HepG2 (cell line): ENCODE measurements around the gene ZNF331. TPM values are rescaled to one million over a fixed set of nuclear protein-coding genes. Genes with fewer than 3 reads are reported as not detected.

ENCODE experiments used
- ATAC-seq: fragments of 200-7000 bp; cut with Tn5 transposase; 3 replicates; pipeline ENCODE4 v1.9.1; 2020; ENCODE audit warnings: mild to moderate bottlenecking, moderate library complexity
- BruUV-seq: library from RNA; stranded (reverse); fragments of 400-500 nt; replicated peaks from 2 replicates; lab custom pipeline; 2021; lab: Mats Ljungman, UMichigan
- CTCF ChIA-PET: fragments of 300-600 bp; formaldehyde crosslinking; extraction: SDS; loops from one replicate; lab custom pipeline; 2021; ENCODE audit warnings: low total read pairs, inconsistent platforms, low intra/inter-chr PET ratio; lab: Yijun Ruan, JAX
- POLR2A ChIA-PET: fragments of 350-600 bp; sonication (Branson Sonifier 250); formaldehyde crosslinking; loops from one replicate; lab custom pipeline; 2020; ENCODE audit warnings: antibody characterized with exemption, inconsistent platforms; lab: Yijun Ruan, JAX
- DNase-seq: peaks from one replicate; pipeline ENCODE4 v3.0.0-alpha.2; 2015; ENCODE audit warnings: low spot score
- FAIRE-seq: peaks from 3 replicates; lab custom pipeline; 2011; peaks lifted over from hg19 to GRCh38; lab: Jason Lieb, UNC
- H2AFZ ChIP-seq: one replicate; pipeline ENCODE4 v1.6.1; 2011; ENCODE audit warnings: low read length, inconsistent platforms
- H3K27ac ChIP-seq: fragments of 300-600 bp; 3 replicates; pipeline ENCODE4 v1.8.0; 2011; ENCODE audit warnings: mixed run types, mild to moderate bottlenecking, mixed read lengths, low read length, inconsistent platforms; ENCODE audit not compliant: insufficient read depth; ENCODE audit errors: extremely low read length
- H3K27me3 ChIP-seq, 2 experiments: fragments of 200-600 bp in 1 of 2; 2 replicates in 1 of 2; 3 replicates in 1 of 2; pipeline versions ENCODE4 v1.6.0 to v1.8.0; 2011; ENCODE audit warnings: low read length in 2 of 2, mild to moderate bottlenecking in 2 of 2, moderate library complexity in 2 of 2, inconsistent platforms in 1 of 2; ENCODE audit not compliant: insufficient read depth in 2 of 2, control insufficient read depth in 1 of 2
- H3K36me3 ChIP-seq, 2 experiments: fragments of 200-600 bp in 1 of 2; replicated peaks in 1 of 2; 2 replicates in 1 of 2; 3 replicates in 1 of 2; pipeline versions ENCODE4 v1.5.1 to v1.8.0; 2011; ENCODE audit warnings: low read length in 2 of 2, inconsistent platforms in 1 of 2; ENCODE audit not compliant: insufficient read depth in 2 of 2, control insufficient read depth in 1 of 2
- H3K4me1 ChIP-seq: 2 replicates; pipeline ENCODE4 v1.5.1; 2012; ENCODE audit warnings: low read length, inconsistent platforms; ENCODE audit not compliant: insufficient read depth
- H3K4me2 ChIP-seq: 2 replicates; pipeline ENCODE4 v1.6.0; 2011; ENCODE audit warnings: low read depth, low read length, inconsistent platforms
- H3K4me3 ChIP-seq, 3 experiments: fragments of 200-600 bp in 1 of 3; sonication (generic), shearing (Covaris generic) in 1 of 3; replicated peaks in 1 of 3; 2 replicates each; pipeline ENCODE4 v1.5.1; 2011 to 2016; ENCODE audit warnings: low read length in 3 of 3, inconsistent platforms in 2 of 3, low read depth in 2 of 3, mild to moderate bottlenecking in 2 of 3, control low read depth in 1 of 3, mixed read lengths in 1 of 3; ENCODE audit not compliant: insufficient read depth in 1 of 3
- H3K79me2 ChIP-seq: one replicate; pipeline ENCODE4 v1.6.1; 2011; ENCODE audit warnings: low read length, inconsistent platforms; ENCODE audit not compliant: insufficient read depth
- H3K9ac ChIP-seq: 2 replicates; pipeline ENCODE4 v1.6.0; 2011; ENCODE audit warnings: mild to moderate bottlenecking, low read depth, low read length, inconsistent platforms; ENCODE audit not compliant: insufficient read depth
- H3K9me3 ChIP-seq: 2 replicates; pipeline ENCODE4 v1.5.1; 2012; ENCODE audit warnings: mild to moderate bottlenecking, low read length
- H4K20me1 ChIP-seq: 2 replicates; pipeline ENCODE4 v1.6.0; 2011; ENCODE audit warnings: inconsistent platforms, mild to moderate bottlenecking, low read length, moderate library complexity; ENCODE audit not compliant: insufficient read depth
- BORCS8-MEF2B ChIP-seq: sonication (generic); formaldehyde crosslinking; IDR thresholded peaks from 2 replicates; pipeline ENCODE4 v1.8.0; 2022; ENCODE audit warnings: mild to moderate bottlenecking, missing genetic modification reagents
- EZH2 ChIP-seq: conservative IDR thresholded peaks from 2 replicates; pipeline ENCODE4 v1.6.1; 2012; ENCODE audit warnings: mild to moderate bottlenecking, low read depth, low read length, moderate library complexity
- FOXJ3 ChIP-seq: sonication (generic); formaldehyde crosslinking; IDR thresholded peaks from 2 replicates; pipeline ENCODE4 v1.4.0; 2020; ENCODE audit warnings: missing genetic modification reagents, mild to moderate bottlenecking, borderline replicate concordance
- MIER3 ChIP-seq: IDR thresholded peaks from 2 replicates; pipeline ENCODE4 v1.6.1; 2016; ENCODE audit warnings: missing compliant biosample characterization, borderline replicate concordance
- NFE2 ChIP-seq: sonication (generic); formaldehyde crosslinking; IDR thresholded peaks from 2 replicates; pipeline ENCODE4 v1.4.0; 2020; ENCODE audit warnings: missing genetic modification reagents
- TEAD3 ChIP-seq: optimal IDR thresholded peaks from 2 replicates; pipeline ENCODE3; 2016; ENCODE audit warnings: borderline replicate concordance
- U2AF1 ChIP-seq: fragments of 200-400 bp; formaldehyde crosslinking; optimal IDR thresholded peaks from 2 replicates; pipeline ENCODE3; 2017; ENCODE audit warnings: mild to moderate bottlenecking, low read depth, low read length
- ZC3H13 ChIP-seq: sonication (generic); formaldehyde crosslinking; IDR thresholded peaks from 2 replicates; pipeline ENCODE4 v1.8.1; 2023; ENCODE audit warnings: mild to moderate bottlenecking, missing genetic modification reagents, moderate library complexity
- ZNF180 ChIP-seq: sonication (generic); formaldehyde crosslinking; IDR thresholded peaks from 2 replicates; pipeline ENCODE4 v1.4.0; 2020; ENCODE audit warnings: low read depth, missing genetic modification reagents, borderline replicate concordance
- ZNF382 ChIP-seq: sonication (generic); formaldehyde crosslinking; IDR thresholded peaks from 2 replicates; pipeline ENCODE4 v1.5.0; 2020; ENCODE audit warnings: missing genetic modification reagents, mild to moderate bottlenecking, borderline replicate concordance
- WGBS: methylation state at CpG from one replicate; pipeline ENCODE4 v1.1.6; 2017; ENCODE audit warnings: low lambda C conversion rate; 5-methylcytosine and 5-hydroxymethylcytosine counted together
- in situ Hi-C: cut with HindIII; loops from 2 replicates; pipeline ENCODE4 v1.10.0; 2017; ENCODE audit warnings: low pct_unique_long_range_greater_than_20kb; ENCODE audit not compliant: extremely low pct_ligation_motif_present
- intact Hi-C: fragments of 100-400 bp; cut with micrococcal nuclease; formaldehyde crosslinking; loops from one replicate; pipeline ENCODE4 v1.10.0; 2022; ENCODE audit not compliant: unreplicated experiment
- polyA plus RNA-seq, 8 experiments: library from polyadenylated mRNA; depleted of rRNA in 3 of 8; stranded (reverse) in 7 of 8; unstranded in 1 of 8; fragments of >200 nt; fragmentation: Illumina TruSeq in 4 of 8; extraction: Trizol in 4 of 8; gene quantifications; 2 replicates each; pipeline versions ENCODE4 v1.2.1 to v1.2.3, GENCODE V29; 2011 to 2016; ENCODE audit warnings: low read depth in 4 of 8, missing spikeins in 1 of 8, mixed read lengths in 1 of 8; ENCODE audit not compliant: insufficient read depth in 1 of 8
- total RNA-seq, 5 experiments: library from RNA; depleted of rRNA; stranded (reverse); fragments of >200 nt; fragmentation: Illumina TruSeq; extraction: Trizol; gene quantifications; 2 replicates each; pipeline ENCODE4 v1.2.3, GENCODE V29; 2016; ENCODE audit warnings: low read depth in 1 of 5
- TF ChIP-seq, protein P1 (sequence below): sonication (generic); formaldehyde crosslinking; IDR thresholded peaks from 2 replicates; pipeline ENCODE4 v1.4.0; 2020; ENCODE audit warnings: missing genetic modification reagents
- TF ChIP-seq, protein P2 (sequence below): sonication (generic); formaldehyde crosslinking; conservative IDR thresholded peaks from 2 replicates; pipeline ENCODE4 v1.8.0; 2022; ENCODE audit warnings: mild to moderate bottlenecking, moderate library complexity, missing genetic modification reagents
- TF ChIP-seq, protein P3 (sequence below): sonication (generic); formaldehyde crosslinking; IDR thresholded peaks from 2 replicates; pipeline ENCODE4 v1.5.1; 2020; ENCODE audit warnings: missing genetic modification reagents, mild to moderate bottlenecking, borderline replicate concordance

Gene ZNF331
- total and polyA plus RNA-seq, 2 of the 13 experiments (the other 11 are each of a cell fraction or from before 2014, with no cell fraction given): 8.2 to 13.3 TPM

DNA sequence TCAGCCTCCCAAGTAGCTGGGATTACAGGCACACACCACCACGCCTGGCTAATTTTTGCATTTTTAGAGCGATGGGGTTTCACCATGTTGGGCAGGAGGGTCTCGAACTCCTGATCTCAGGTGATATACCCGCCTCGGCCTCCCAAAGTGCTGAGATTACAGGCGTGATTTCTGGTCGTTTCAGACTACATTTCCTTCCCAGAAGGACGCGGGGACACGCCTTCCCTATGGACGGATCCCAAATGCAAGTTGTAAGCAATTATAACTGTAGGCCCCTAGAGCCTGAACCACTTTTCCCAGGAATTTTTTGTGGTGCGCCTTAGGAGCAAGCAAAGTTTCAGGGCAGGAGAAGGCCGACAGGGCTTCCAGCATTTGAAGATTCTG lies 17.8 kb upstream of the ZNF331 start:
- intact Hi-C loops: no loop called here

More for the DNA sequence above, 17.8 kb upstream of the ZNF331 start:
- H4K20me1 ChIP-seq: no peaks in the 10 kb centered on the region
- 95% methylated on average over 13 of the region's 13 CpGs for WGBS
- ChIA-PET CTCF (no interaction called here), POLR2A (interaction anchor here (0.9 to 1.3 kb wide), 5 partner anchors 10 to 17 kb away, joined by 3 to 7 read pairs (median 5); partner anchors contain the start of gene ZNF331)
- DNase-seq (no peak), FAIRE-seq (no peak)
- H3K27me3 ChIP-seq: no peaks in the 10 kb centered on the region
- H3K9me3 ChIP-seq: no peaks in the 10 kb centered on the region
- peaks cover 6% of the 10 kb centered on the region for H3K79me2 ChIP-seq
- H3K4me2 ChIP-seq: peak overlapping the region; percentile 47; the same call in 1 of the 2 replicates
- H3K27ac ChIP-seq: no peak overlapping the region
- no TSS peak for BruUV-seq
- TF ChIP-seq, protein P1, sequence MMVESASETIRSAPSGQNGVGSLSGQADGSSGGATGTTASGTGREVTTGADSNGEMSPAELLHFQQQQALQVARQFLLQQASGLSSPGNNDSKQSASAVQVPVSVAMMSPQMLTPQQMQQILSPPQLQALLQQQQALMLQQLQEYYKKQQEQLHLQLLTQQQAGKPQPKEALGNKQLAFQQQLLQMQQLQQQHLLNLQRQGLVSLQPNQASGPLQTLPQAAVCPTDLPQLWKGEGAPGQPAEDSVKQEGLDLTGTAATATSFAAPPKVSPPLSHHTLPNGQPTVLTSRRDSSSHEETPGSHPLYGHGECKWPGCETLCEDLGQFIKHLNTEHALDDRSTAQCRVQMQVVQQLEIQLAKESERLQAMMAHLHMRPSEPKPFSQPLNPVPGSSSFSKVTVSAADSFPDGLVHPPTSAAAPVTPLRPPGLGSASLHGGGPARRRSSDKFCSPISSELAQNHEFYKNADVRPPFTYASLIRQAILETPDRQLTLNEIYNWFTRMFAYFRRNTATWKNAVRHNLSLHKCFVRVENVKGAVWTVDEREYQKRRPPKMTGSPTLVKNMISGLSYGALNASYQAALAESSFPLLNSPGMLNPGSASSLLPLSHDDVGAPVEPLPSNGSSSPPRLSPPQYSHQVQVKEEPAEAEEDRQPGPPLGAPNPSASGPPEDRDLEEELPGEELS (CRISPR knock-in tag): no peak
- TF ChIP-seq FOXJ3 (CRISPR knock-in tag) (no peak), BORCS8-MEF2B (no peak), EZH2 (no peak), ZNF180 (CRISPR knock-in tag) (no peak), TEAD3 (CRISPR knock-in tag) (no peak), NFE2 (CRISPR knock-in tag) (no peak), U2AF1 (no peak), ZC3H13 (no peak), ZNF382 (CRISPR knock-in tag) (no peak), MIER3 (CRISPR knock-in tag) (no peak)
- TF ChIP-seq, protein P2, sequence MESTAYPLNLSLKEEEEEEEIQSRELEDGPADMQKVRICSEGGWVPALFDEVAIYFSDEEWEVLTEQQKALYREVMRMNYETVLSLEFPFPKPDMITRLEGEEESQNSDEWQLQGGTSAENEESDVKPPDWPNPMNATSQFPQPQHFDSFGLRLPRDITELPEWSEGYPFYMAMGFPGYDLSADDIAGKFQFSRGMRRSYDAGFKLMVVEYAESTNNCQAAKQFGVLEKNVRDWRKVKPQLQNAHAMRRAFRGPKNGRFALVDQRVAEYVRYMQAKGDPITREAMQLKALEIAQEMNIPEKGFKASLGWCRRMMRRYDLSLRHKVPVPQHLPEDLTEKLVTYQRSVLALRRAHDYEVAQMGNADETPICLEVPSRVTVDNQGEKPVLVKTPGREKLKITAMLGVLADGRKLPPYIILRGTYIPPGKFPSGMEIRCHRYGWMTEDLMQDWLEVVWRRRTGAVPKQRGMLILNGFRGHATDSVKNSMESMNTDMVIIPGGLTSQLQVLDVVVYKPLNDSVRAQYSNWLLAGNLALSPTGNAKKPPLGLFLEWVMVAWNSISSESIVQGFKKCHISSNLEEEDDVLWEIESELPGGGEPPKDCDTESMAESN (CRISPR knock-in tag): no peak
- TF ChIP-seq, protein P3, sequence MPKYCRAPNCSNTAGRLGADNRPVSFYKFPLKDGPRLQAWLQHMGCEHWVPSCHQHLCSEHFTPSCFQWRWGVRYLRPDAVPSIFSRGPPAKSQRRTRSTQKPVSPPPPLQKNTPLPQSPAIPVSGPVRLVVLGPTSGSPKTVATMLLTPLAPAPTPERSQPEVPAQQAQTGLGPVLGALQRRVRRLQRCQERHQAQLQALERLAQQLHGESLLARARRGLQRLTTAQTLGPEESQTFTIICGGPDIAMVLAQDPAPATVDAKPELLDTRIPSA (CRISPR knock-in tag): no peak
- TF ChIP-seq, all 625 proteins: peak for 0
- no peak for ATAC-seq
- no peak overlapping the region for H2AFZ ChIP-seq
- H3K9ac ChIP-seq: no peak overlapping the region
- H3K4me1 ChIP-seq: peaks cover 35% of the 10 kb centered on the region
- no peaks in the 10 kb centered on the region for H3K36me3 ChIP-seq
- in situ Hi-C loops: no loop called here
- no peak overlapping the region for H3K4me3 ChIP-seq
